22Rv1 (cell line): ENCODE data around the gene UCP3.
"Not testable (repeated sequence)": the region's sequence is repeated elsewhere in the genome, so short reads cannot be mapped to it uniquely, and the experiment has no call there.

ENCODE experiments used
- ZFX ChIP-seq: fragments of 450-650 bp; IDR thresholded peaks from 2 replicates; pipeline ENCODE4 v1.6.1; 2017; ENCODE audit warnings: antibody characterized with exemption, borderline replicate concordance
- TF ChIP-seq, protein P1 (sequence below): fragments of 450-650 bp; IDR thresholded peaks from 2 replicates; pipeline ENCODE4 v1.5.1; 2017; ENCODE audit warnings: mild to moderate bottlenecking

DNA sequence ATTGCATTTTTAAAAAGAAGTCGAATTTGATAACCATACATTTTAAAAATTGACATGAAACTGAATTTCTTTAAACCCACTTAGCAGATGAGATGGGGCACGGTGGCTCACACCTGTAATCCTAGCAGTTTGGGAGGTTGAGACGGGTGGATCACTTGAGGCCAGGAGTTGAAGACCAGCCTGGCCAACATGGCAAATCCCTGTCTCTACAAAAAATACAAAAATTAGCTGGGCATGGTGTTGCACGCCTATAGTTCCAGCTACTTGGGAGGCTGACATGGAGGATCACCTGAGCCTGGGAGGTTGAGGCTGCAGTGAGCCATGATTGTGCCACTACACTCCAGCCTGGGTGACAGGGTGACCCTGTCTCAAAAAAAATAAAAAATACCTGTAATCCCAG lies 23.2 kb downstream of the UCP3 start:
- TF ChIP-seq, protein P1, sequence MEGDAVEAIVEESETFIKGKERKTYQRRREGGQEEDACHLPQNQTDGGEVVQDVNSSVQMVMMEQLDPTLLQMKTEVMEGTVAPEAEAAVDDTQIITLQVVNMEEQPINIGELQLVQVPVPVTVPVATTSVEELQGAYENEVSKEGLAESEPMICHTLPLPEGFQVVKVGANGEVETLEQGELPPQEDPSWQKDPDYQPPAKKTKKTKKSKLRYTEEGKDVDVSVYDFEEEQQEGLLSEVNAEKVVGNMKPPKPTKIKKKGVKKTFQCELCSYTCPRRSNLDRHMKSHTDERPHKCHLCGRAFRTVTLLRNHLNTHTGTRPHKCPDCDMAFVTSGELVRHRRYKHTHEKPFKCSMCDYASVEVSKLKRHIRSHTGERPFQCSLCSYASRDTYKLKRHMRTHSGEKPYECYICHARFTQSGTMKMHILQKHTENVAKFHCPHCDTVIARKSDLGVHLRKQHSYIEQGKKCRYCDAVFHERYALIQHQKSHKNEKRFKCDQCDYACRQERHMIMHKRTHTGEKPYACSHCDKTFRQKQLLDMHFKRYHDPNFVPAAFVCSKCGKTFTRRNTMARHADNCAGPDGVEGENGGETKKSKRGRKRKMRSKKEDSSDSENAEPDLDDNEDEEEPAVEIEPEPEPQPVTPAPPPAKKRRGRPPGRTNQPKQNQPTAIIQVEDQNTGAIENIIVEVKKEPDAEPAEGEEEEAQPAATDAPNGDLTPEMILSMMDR: not testable (repeated sequence)
- TF ChIP-seq ZFX: not testable (repeated sequence)
